Subcutaneous adipose tissue (tissue), 4 donors: ENCODE results near the gene OTULINL. TPM values are rescaled to one million over a fixed set of nuclear protein-coding genes. Genes with fewer than 3 reads are reported as not detected.

Experiments used
- total RNA-seq, 4 donors: library from RNA; depleted of rRNA; stranded (reverse); fragments of >200 nt; gene quantifications; one replicate each; pipeline ENCODE4 v1.1.0, GENCODE V29; 2016
- TF ChIP-seq, protein P1 (sequence below): fragments of 450-650 bp; IDR thresholded peaks from one replicate; pipeline ENCODE4 v1.5.1; 2016; ENCODE audit warnings: low read depth, mild to moderate bottlenecking, control low read depth, antibody characterized with exemption, moderate library complexity

OTULINL gene
- total RNA-seq, 4 donors from 2014 or later = 3.2 to 21.6 (median 17.7) TPM

DNA sequence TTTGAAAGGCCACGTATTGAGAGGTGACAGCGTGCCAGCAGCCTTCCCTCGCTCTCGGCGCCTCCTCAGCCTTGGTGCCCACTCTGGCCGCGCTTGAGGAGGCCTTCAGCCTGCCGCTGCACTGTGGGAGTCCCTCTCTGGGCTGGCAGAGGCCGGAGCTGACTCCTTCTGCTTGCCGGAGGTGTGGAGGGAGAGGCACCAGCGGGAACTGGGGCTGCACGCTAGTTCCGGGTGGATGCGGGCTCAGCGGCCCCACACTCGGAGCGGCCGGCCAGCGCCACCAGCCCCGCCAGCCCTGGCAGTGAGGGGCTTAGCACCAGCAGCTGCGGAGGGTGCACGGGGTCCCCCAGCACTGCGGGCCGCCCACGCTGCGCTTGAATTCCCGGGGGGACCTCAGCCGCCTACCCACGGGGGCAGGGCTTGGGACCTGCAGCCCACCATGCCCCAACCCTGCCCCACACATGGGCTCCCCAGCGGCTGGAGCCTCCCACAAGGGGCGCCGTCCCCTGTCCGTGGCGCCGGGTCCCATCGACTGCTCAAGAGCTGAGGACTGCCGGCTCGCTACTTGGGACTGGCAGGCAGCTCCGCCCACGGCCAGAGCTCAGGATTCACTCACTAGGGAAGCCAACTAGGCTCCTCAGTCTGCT lies 4.4 kb upstream of the OTULINL start:
- TF ChIP-seq, protein P1, sequence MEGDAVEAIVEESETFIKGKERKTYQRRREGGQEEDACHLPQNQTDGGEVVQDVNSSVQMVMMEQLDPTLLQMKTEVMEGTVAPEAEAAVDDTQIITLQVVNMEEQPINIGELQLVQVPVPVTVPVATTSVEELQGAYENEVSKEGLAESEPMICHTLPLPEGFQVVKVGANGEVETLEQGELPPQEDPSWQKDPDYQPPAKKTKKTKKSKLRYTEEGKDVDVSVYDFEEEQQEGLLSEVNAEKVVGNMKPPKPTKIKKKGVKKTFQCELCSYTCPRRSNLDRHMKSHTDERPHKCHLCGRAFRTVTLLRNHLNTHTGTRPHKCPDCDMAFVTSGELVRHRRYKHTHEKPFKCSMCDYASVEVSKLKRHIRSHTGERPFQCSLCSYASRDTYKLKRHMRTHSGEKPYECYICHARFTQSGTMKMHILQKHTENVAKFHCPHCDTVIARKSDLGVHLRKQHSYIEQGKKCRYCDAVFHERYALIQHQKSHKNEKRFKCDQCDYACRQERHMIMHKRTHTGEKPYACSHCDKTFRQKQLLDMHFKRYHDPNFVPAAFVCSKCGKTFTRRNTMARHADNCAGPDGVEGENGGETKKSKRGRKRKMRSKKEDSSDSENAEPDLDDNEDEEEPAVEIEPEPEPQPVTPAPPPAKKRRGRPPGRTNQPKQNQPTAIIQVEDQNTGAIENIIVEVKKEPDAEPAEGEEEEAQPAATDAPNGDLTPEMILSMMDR = no peak

DNA sequence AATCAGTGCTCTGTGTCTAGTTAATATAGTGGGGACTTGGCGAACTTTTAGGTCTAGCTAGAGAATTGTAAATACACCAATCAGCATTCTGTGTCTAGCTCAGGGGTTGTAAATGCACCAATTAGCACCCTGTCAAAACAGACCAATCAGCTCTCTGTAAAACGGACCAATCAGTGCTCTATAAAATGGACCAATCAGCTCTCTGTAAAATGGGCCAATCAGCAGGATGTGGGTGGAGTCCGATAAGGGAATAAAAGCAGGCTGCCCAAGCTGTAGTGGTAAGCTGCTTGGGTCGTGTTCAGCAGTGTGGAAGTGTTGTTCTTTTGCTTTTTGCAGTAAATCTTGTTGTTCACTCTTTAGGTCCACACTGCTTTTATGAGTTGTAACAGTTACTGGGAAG lies 3.6 kb upstream of the OTULINL start:
- TF ChIP-seq, protein P1 = no peak

DNA sequence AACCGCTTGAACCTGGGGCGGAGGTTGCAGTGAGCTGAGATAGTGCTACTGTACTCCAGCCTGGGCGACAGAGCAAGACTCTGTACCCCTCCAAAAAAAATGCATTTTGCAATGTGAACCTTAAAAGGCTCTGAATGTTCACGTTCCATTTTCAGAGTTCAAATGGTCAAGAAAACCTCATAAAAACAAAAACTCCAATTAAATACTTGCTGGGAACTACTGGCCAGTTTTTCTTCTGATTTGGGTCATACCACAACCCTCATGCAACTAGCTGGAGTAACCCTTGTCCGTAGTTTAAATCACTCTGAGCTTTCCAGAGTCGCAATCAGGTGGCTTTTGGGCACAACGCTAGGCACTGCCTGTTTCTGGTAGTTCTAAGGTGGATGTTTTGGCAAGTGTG lies 2.3 kb upstream of the OTULINL start:
- TF ChIP-seq, protein P1 = no peak

DNA sequence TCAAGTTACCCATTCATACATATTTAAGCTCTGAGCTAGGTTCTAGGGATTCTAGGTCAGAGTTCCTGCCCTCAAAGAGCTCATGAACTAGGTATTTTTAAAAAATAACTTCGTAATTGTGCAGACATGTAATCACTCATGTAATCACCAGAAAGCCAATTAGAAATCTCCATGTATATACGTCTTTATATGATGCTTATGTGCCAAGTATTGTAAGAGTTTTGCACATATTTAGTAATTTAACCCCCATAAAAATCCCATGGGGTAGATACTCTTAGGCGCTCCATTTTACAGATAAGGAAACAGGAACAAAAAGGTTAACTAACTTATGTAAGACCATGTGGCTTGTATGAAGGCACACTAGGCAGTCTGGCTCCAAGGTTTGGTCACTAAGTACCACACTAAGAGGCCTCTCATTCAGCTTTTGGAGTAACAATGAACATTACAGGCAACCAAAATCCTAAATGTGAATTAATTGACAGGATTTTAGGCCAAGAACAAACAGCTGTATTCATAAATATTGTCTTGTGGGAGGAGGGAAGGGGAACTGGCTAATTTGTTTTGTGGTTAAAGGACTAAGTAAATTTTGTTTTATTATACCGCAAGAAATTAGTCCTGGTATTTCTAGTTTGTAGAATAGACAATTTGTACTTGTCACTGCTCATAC lies 1.7 kb upstream of the OTULINL start:
- TF ChIP-seq, protein P1 = no peak

DNA sequence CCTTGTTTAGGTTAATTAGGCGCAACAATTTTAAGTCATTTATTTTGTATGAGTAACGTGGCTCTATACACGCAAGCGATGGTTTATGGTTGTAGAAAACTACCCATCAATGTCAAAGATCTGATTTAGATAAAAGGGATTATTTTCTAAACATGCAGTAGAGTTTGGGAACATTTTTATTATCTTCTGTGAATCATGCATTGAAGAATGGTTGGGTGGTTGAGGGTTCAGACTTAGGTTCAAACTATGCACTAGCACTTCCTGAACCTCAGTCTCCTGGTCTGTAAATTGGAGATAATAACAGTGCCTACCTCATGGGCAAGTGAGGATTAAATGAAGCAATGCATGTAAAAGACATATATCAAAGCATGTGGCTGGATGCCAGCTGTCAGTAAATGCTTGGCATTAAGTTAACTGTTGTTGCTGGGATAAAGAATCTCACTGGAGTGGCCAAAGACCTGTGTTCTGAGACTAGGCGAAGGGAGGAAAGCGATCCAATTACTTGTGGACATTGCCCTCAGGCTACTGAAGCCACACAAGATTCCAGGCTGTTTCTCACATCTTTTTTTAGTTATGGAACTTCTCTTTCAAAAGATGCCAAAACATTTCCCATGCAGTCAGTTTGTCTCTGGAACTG lies 1.1 kb upstream of the OTULINL start:
- TF ChIP-seq, protein P1 = no peak

DNA sequence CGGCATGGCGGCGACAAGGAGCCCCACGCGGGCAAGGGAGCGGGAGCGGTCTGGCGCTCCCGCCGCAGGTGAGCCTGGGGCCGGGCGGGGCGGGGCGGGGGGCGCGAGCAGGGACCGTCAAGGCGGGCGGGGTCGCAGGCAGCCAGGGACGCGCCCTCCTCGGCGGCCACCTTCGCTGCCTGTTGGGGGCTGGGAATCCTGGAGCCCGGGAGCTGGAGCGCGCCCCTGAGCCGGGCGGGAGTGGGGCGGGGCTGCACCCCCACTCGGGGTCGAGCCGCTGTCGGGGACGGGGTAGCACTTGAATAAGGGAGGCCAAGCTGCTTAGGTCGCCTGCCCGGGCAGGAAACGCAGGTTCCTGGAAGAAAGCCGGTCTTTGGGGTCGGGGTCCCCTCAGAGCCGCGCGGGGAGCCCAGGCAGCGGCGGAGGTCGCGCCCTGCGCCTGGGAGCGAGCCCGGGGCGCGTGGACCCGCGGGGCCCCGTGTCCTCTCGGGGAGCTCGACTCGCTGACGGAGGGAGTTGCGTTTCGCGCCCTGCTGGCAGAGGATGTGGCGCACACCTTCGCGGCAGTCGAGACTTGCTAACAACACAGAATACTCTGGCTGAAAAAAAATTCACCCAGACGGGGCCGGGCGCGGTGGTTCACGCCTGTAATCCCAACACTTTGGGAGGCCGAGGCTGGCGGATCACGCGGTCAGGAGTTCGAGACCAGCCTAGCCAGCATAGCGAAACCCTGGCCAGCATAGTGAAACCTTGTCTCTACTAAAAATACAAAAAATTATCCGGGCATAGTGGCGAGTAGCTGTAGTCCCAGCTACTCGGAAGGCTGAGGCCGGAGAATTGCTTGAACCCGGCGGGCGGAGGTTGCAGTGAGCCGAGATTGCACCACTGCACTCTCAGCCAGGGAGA lies 552 bp downstream of the OTULINL start:
- TF ChIP-seq, protein P1 = no peak
